GM21360 (cell line): ENCODE results near the gene CLDN11.

Experiments
- ATAC-seq: cut with Tn5 transposase; IDR thresholded peaks from one replicate; pipeline ENCODE4 v1.9.1; 2021; ENCODE audit warnings: mild to moderate bottlenecking, moderate library complexity; ENCODE audit not compliant: unreplicated experiment

The CLDN11 gene

GRCh38 chr3:170469151-170470062, 50.7 kb downstream of the CLDN11 start:
- no peak for ATAC-seq

GRCh38 chr3:170470063-170471016, 51.7 kb downstream of the CLDN11 start:
- ATAC-seq = no peak

- ATAC-seq = no peak
Measured at GRCh38 chr3:170471149-170471548, 52.5 kb downstream of the CLDN11 start.

- no peak for ATAC-seq
Measured at GRCh38 chr3:170473358-170473757, 54.7 kb downstream of the CLDN11 start.

DNA sequence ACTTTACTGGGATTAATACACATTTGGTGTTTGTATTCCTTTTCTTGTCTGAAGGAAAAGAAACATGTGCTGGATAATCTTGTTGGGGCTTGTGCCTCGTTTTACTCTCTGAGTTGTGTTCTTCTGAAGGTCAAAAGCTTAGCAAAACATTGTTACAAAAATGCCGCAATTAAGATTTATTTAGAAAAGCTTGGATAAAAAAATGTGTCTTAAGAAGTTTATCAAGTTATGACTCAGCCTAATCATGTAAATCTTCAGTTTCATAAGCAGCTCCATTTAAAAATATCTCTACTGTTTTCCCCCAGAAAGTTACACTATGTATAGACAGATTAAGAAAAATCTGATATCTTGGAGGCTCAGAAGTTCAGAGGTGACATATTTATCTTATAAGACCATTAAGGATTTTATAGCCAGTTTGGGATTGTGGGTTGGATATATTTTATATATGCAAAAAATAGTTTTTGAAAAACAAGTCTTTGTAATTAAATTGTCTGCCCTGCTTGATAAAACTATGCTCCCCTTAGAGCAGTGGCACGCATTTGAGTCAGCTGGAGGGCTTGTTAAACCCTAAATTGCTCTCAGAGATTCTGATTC, 56.5 kb downstream of the CLDN11 start:
- ATAC-seq = no peak

GRCh38 chr3:170476291-170476690, 57.6 kb downstream of the CLDN11 start:
- ATAC-seq = no peak

- ATAC-seq = no peak
Measured at GRCh38 chr3:170477395-170477794, 58.7 kb downstream of the CLDN11 start.

GRCh38 chr3:170480111-170480510, 61.4 kb downstream of the CLDN11 start:
- no peak for ATAC-seq

DNA sequence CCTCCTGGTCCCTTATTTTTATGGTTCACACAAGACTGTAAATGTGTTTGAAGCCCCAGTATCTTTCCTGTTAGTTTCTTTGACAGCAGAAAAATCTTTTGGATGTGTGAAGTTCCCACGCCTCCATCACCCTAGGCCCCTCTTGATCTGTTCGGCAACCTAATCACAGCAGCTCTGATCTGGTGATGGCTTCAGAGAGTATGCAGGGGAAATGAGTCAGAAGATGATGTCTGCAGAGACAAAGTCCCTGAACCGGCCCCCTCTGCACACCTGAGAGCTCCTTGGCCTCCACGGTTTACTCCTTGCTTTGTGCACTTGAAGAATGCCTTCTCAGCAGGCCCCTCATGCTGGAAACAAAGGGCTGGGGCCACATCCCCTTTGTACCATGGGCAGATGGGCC, 63.5 kb downstream of the CLDN11 start:
- no peak for ATAC-seq

- ATAC-seq = no peak
Measured at GRCh38 chr3:170483485-170484262, 65.0 kb downstream of the CLDN11 start.
